Measurements from ENCODE around the gene FILIP1. TPM values are rescaled to one million over a fixed set of nuclear protein-coding genes. Genes with fewer than 3 reads are reported as not detected.

The FILIP1 gene
- total and polyA plus RNA-seq, 10 of the 15 experiments (the other 5 are each of a cell fraction or from before 2014, with no cell fraction given) = 0.23 to 2.0 (median 0.44) TPM

- Histone ChIP-seq H3K9me3 (replicated peaks; ENCODE audit: control insufficient read depth, insufficient read depth, low read length) (no peaks in the 10 kb centered on the region), H3K27ac (ENCODE audit: control insufficient read depth, insufficient read depth) (no peak overlapping the region), H3K36me3 (ENCODE audit: control insufficient read depth in 2 of 2, insufficient read depth in 2 of 2, low read length in 1 of 2) (no peaks in the 10 kb centered on the region), H3K4me3 (no peak overlapping the region), H3K4me1 (ENCODE audit: control insufficient read depth, insufficient read depth, low read length) (0 out of 2 replicates have a peak, but pooled peaks cover 4% of the 10 kb centered on the region), H3K9ac (ENCODE audit: control insufficient read depth, insufficient read depth, low read length) (no peak overlapping the region), H3K79me2 (ENCODE audit: control insufficient read depth, insufficient read depth, low read length) (no peaks in the 10 kb centered on the region), H3K4me2 (ENCODE audit: control insufficient read depth, insufficient read depth) (no peak overlapping the region), H2AFZ (ENCODE audit: control insufficient read depth, low read depth, low read length) (no peak overlapping the region), H4K20me1 (ENCODE audit: control insufficient read depth, insufficient read depth) (no peaks in the 10 kb centered on the region), H3K27me3 (replicated peaks in 1 of 2; ENCODE audit: control insufficient read depth in 2 of 2, insufficient read depth in 2 of 2, low read length in 1 of 2) (no peaks in the 10 kb centered on the region)
- WGBS (ENCODE audit: insufficient coverage, insufficient replicate concordance, low lambda C conversion rate, missing lambda C conversion rate) = 66% methylated on average over 6 of the region's 6 CpGs
- ChIA-PET SMC1A (ENCODE audit: uncharacterized antibody, unreplicated experiment) (no interaction called here), POLR2A (no interaction called here), RAD21 (ENCODE audit: unreplicated experiment) (no interaction called here), CTCF (no interaction called here)
- no peak for ATAC-seq
- no TSS peak for BruUV-seq (replicated peaks)
- intact Hi-C loops (cut with micrococcal nuclease; ENCODE audit: unreplicated experiment) = no loop called here
- TF ChIP-seq, protein P1, sequence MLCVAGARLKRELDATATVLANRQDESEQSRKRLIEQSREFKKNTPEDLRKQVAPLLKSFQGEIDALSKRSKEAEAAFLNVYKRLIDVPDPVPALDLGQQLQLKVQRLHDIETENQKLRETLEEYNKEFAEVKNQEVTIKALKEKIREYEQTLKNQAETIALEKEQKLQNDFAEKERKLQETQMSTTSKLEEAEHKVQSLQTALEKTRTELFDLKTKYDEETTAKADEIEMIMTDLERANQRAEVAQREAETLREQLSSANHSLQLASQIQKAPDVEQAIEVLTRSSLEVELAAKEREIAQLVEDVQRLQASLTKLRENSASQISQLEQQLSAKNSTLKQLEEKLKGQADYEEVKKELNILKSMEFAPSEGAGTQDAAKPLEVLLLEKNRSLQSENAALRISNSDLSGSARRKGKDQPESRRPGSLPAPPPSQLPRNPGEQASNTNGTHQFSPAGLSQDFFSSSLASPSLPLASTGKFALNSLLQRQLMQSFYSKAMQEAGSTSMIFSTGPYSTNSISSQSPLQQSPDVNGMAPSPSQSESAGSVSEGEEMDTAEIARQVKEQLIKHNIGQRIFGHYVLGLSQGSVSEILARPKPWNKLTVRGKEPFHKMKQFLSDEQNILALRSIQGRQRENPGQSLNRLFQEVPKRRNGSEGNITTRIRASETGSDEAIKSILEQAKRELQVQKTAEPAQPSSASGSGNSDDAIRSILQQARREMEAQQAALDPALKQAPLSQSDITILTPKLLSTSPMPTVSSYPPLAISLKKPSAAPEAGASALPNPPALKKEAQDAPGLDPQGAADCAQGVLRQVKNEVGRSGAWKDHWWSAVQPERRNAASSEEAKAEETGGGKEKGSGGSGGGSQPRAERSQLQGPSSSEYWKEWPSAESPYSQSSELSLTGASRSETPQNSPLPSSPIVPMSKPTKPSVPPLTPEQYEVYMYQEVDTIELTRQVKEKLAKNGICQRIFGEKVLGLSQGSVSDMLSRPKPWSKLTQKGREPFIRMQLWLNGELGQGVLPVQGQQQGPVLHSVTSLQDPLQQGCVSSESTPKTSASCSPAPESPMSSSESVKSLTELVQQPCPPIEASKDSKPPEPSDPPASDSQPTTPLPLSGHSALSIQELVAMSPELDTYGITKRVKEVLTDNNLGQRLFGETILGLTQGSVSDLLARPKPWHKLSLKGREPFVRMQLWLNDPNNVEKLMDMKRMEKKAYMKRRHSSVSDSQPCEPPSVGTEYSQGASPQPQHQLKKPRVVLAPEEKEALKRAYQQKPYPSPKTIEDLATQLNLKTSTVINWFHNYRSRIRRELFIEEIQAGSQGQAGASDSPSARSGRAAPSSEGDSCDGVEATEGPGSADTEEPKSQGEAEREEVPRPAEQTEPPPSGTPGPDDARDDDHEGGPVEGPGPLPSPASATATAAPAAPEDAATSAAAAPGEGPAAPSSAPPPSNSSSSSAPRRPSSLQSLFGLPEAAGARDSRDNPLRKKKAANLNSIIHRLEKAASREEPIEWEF (IDR thresholded peaks at IDR 0.05; ENCODE audit: insufficient replicate concordance, low read depth, low read length) = no peak
- FAIRE-seq = no peak
- no peak for DNase-seq (ENCODE audit: low read depth, low spot score)
- in situ Hi-C loops (cut with MboI) = no loop called here
These were observed 13.9 kb downstream of the FILIP1 start for GRCh38 chr6:75479712-75480111.

DNA sequence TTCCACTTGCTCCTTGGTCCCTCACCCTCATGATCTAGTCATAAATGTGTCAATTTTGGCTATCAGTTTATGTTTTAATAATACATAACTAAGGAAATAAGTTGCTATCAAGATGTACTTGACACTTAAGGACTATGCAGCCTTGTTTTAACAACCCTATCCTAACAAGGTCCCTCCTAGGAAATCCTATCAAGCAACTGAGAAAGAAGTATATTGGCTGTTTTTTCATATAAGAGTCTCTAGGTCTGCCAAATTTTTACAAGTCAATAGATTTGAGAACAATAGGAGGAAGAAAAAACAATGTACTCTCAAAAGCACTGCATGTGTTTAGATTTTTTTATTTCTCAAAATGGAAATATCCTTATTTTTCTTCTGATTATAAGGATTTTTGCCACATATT, 14.7 kb downstream of the FILIP1 start:
- Histone ChIP-seq H3K27ac (ENCODE audit: control insufficient read depth, insufficient read depth) (no peak overlapping the region), H3K9me3 (replicated peaks; ENCODE audit: control insufficient read depth, insufficient read depth, low read length) (no peaks in the 10 kb centered on the region), H3K79me2 (ENCODE audit: control insufficient read depth, insufficient read depth, low read length) (no peaks in the 10 kb centered on the region), H3K27me3 (replicated peaks in 1 of 2; ENCODE audit: control insufficient read depth in 2 of 2, insufficient read depth in 2 of 2, low read length in 1 of 2) (no peaks in the 10 kb centered on the region), H3K4me2 (ENCODE audit: control insufficient read depth, insufficient read depth) (no peak overlapping the region), H4K20me1 (ENCODE audit: control insufficient read depth, insufficient read depth) (no peaks in the 10 kb centered on the region), H3K9ac (ENCODE audit: control insufficient read depth, insufficient read depth, low read length) (no peak overlapping the region), H3K36me3 (ENCODE audit: control insufficient read depth in 2 of 2, insufficient read depth in 2 of 2, low read length in 1 of 2) (no peaks in the 10 kb centered on the region), H2AFZ (ENCODE audit: control insufficient read depth, low read depth, low read length) (no peak overlapping the region), H3K4me3 (no peak overlapping the region), H3K4me1 (ENCODE audit: control insufficient read depth, insufficient read depth, low read length) (0 out of 2 replicates have a peak, but pooled peaks cover 4% of the 10 kb centered on the region)
- intact Hi-C loops (cut with micrococcal nuclease; ENCODE audit: unreplicated experiment) (no loop called here), in situ Hi-C loops (cut with MboI) (no loop called here)
- BruUV-seq (replicated peaks) = no TSS peak
- ChIA-PET RAD21 (ENCODE audit: unreplicated experiment) (interaction anchor here (0.8 kb wide), 1 partner anchor 94 kb away, joined by 3 read pairs; no protein-coding TSS in a partner anchor), POLR2A (interaction anchor here (2.0 kb wide), 1 partner anchor 10 kb away, joined by 6 read pairs; no protein-coding TSS in a partner anchor), CTCF (interaction anchor here (0.7 to 1.4 kb wide), 4 partner anchors 12 to 212 kb away, joined by 3 to 6 read pairs (median 3); no protein-coding TSS in a partner anchor), SMC1A (ENCODE audit: uncharacterized antibody, unreplicated experiment) (interaction anchor here (0.9 to 1.7 kb wide), 3 partner anchors 10 to 16 kb away, joined by 3 to 11 read pairs (median 5); no protein-coding TSS in a partner anchor)
- no peak for ATAC-seq
- no peak for TF ChIP-seq HDAC6 (IDR thresholded peaks at IDR 0.05; ENCODE audit: unreplicated experiment)
- no peak for TF ChIP-seq NFIC (IDR thresholded peaks at IDR 0.05; ENCODE audit: low read depth, low read length)
- no peak for TF ChIP-seq SUZ12 (IDR thresholded peaks at IDR 0.05; ENCODE audit: unreplicated experiment)
- no peak for TF ChIP-seq TCF3 (IDR thresholded peaks at IDR 0.05; ENCODE audit: borderline replicate concordance, insufficient read depth, low read depth, low read length)
- TF ChIP-seq MEF2A (IDR thresholded peaks at IDR 0.05; ENCODE audit: insufficient read depth, low read depth, low read length) = no peak
- no peak for TF ChIP-seq NR2F1 (conservative IDR thresholded peaks at IDR 0.05)
- TF ChIP-seq HDAC2 (IDR thresholded peaks at IDR 0.05) = no peak
- no peak for DNase-seq (ENCODE audit: low read depth, low spot score)
- FAIRE-seq = no peak

Data from GM12878 (cell line).